Measurements from ENCODE around the gene CHMP2A.
"Not testable (repeated sequence)": the region's sequence is repeated elsewhere in the genome, so short reads cannot be mapped to it uniquely, and the experiment has no call there.

Gene CHMP2A

GRCh38 chr19:58511353-58512208 lies 43.3 kb downstream of the CHMP2A start, which contains the start of gene SLC27A5:
Gene SLC27A5, minus strand, starts transcription at chr19:58511992. Its CDS starts 37 bp downstream, at chr19:58511955.
- DNase-seq (ENCODE audit: low spot score) = no peak

- DNase-seq (ENCODE audit: low spot score) = no peak
Observed at GRCh38 chr19:58510084-58510862, 44.6 kb downstream of the CHMP2A start.

GRCh38 chr19:58509731-58510083 lies 45.2 kb downstream of the CHMP2A start:
- DNase-seq (ENCODE audit: low spot score) = no peak

GRCh38 chr19:58507602-58508223 lies 47.2 kb downstream of the CHMP2A start:
- DNase-seq (ENCODE audit: low spot score) = not testable (repeated sequence)

Measured in CD4-positive, alpha-beta T cell treated with Interleukin-2 at 100 ng/mL for 4 hours (primary cell).